ENCODE results near the gene PRDM12.

Gene PRDM12

DNA sequence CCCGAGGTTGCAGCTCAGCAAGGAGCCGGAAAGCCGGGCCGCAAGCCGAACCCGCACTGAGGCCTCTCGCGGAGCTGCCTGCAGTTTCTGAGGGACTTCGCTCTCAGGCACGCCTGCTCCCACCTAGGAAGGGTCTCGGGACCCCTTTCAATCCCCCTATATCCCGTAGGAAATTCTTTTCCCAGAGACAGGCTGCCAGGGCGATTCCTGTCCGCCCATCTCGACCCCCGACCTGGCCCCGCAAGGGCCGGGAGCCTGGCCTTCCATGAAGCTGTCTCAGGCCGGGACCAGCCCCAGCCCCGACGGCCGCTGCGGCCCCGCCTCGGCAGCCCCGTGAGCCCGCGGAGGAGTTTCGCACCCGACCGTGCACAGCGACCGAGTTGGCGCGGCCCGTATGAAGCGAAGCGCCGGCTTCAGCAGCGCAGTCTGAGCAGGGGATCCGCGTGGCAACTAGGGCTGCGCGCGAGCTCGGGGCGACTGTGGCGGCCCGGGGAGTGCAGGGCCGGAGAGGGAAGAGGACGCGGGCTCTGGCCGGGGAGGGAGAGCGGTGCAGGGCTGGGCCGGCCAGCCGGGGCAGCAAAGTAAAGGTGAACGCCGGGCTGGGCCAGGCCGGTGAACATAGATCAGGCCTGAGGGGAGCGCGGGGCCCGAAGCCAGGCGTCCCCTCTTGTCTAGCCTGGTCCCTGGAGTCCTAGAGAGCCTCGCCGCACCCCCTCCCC lies 977 bp upstream of the PRDM12 start:
- Histone ChIP-seq H3K4me1 (no peaks in the 10 kb centered on the region), H3K36me3 (ENCODE audit: control insufficient read depth, insufficient read depth, low read length) (no peaks in the 10 kb centered on the region), H3K9me3 (ENCODE audit: control insufficient read depth, low read length) (no peaks in the 10 kb centered on the region), H3K9ac (no peak overlapping the region), H3K4me3 (ENCODE audit: low read depth, low read length) (peak overlapping the region; percentile 14), H3K79me2 (no peaks in the 10 kb centered on the region), H3K27ac (no peak overlapping the region), H3K27me3 (ENCODE audit: control insufficient read depth, insufficient read depth, low read length) (peaks cover 39% of the 10 kb centered on the region), H3K4me2 (ENCODE audit: low read length) (peak overlapping the region; percentile 35), H2AFZ (no peak overlapping the region)
- no peak for TF ChIP-seq CTCF (IDR thresholded peaks at IDR 0.05)

GRCh38 chr9:130663977-130664250 lies 480 bp upstream of the PRDM12 start:
- Histone ChIP-seq H3K27me3 (ENCODE audit: control insufficient read depth, insufficient read depth, low read length) (peaks cover 37% of the 10 kb centered on the region), H3K27ac (no peak overlapping the region), H3K4me1 (no peaks in the 10 kb centered on the region), H3K36me3 (ENCODE audit: control insufficient read depth, insufficient read depth, low read length) (no peaks in the 10 kb centered on the region), H3K4me3 (ENCODE audit: low read depth, low read length) (no peak overlapping the region), H3K4me2 (ENCODE audit: low read length) (no peak overlapping the region), H3K9ac (no peak overlapping the region), H2AFZ (no peak overlapping the region), H3K9me3 (ENCODE audit: control insufficient read depth, low read length) (no peaks in the 10 kb centered on the region), H3K79me2 (no peaks in the 10 kb centered on the region)
- TF ChIP-seq CTCF (IDR thresholded peaks at IDR 0.05) = no peak

DNA sequence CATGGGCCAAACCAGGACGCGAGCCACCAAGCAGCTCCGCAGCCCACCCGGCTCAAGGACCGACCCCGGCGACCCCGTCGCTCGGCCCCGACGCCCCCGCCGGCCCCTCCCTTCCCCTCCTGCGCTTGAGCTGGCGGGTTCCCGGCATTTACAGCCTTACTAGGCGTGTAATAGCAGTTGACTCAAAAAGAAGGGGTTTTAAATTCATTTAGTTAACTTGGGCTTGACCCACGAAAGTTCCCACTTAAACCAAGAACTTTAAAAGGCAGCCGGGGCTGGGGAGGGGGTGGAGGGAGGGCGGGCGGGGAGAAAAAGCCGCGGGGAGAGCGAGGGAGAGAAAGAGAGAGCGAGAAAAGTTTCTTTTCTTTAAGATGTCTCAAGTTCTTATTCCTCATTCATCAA lies 636 bp downstream of the PRDM12 start:
- H3K4me1 ChIP-seq = no peaks in the 10 kb centered on the region
- H3K4me3 ChIP-seq (ENCODE audit: low read depth, low read length) = no peak overlapping the region
- H3K9ac ChIP-seq = no peak overlapping the region
- H3K79me2 ChIP-seq = no peaks in the 10 kb centered on the region
- peaks cover 34% of the 10 kb centered on the region for H3K27me3 ChIP-seq (ENCODE audit: control insufficient read depth, insufficient read depth, low read length)
- no peak for TF ChIP-seq CTCF (IDR thresholded peaks at IDR 0.05)
- no peak overlapping the region for H3K4me2 ChIP-seq (ENCODE audit: low read length)
- no peak overlapping the region for H3K27ac ChIP-seq
- H2AFZ ChIP-seq = no peak overlapping the region
- H3K36me3 ChIP-seq (ENCODE audit: control insufficient read depth, insufficient read depth, low read length) = no peaks in the 10 kb centered on the region
- no peaks in the 10 kb centered on the region for H3K9me3 ChIP-seq (ENCODE audit: control insufficient read depth, low read length)

DNA sequence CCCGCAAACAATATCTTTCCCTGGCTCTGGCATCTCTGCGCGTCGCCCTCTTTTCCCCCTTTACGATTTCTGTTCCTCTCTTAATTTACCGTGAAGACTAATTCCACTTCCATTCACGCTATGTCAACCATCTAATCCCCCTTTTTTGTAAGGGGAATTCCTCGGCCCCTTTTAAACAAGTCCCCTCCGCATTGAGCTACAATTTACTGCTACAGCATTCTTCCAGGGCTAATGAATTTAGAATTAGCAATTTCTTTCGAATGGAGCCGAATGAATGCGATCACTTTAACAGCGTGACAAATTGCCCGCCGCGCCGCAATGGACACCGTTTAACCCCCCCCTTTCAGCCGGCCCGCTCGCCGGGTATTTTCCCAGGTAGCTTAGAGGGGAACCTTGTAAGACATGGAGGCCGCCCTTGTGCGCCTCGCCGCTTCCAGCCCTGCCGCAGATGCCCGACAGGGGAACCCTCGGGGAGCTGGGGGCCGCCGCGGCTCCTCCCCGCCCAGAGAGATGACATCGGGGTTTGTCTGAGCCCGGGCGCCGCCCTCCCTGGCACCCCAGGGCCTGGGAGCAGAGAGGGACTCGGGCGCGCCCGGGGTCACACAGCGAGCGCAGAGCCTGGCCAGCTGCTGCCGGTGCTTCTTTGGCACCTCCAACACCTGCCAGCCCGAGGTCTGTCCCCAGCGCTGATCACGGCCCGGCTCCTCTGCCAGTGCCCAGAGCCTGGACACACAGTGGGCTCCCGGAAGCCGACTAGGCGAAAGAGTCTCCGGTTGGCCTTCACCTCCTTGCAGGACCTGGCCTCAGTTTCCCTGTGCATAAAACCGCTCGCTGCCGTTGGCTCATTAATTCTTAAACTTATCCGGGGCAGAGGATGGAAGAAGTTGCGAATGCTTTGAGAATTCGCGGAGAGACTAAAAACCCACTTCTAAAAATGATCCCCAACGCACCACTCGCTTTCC lies 1.3 kb downstream of the PRDM12 start:
- Histone ChIP-seq H3K4me1 (no peaks in the 10 kb centered on the region), H2AFZ (no peak overlapping the region)
- no peak for TF ChIP-seq CTCF (IDR thresholded peaks at IDR 0.05)

More for the DNA sequence above, 1.3 kb downstream of the PRDM12 start:
- no peaks in the 10 kb centered on the region for H3K36me3 ChIP-seq (ENCODE audit: control insufficient read depth, insufficient read depth, low read length)
- H3K4me3 ChIP-seq (ENCODE audit: low read depth, low read length) = no peak overlapping the region
- H3K4me2 ChIP-seq (ENCODE audit: low read length) = no peak overlapping the region
- H3K79me2 ChIP-seq = no peaks in the 10 kb centered on the region
- H3K27ac ChIP-seq = no peak overlapping the region
- peaks cover 34% of the 10 kb centered on the region for H3K27me3 ChIP-seq (ENCODE audit: control insufficient read depth, insufficient read depth, low read length)
- no peak overlapping the region for H3K9ac ChIP-seq
- H3K9me3 ChIP-seq (ENCODE audit: control insufficient read depth, low read length) = no peaks in the 10 kb centered on the region
